Nephron (organoid): Measurements from ENCODE around the gene AP2A1.
"Not testable (repeated sequence)": the region's sequence is repeated elsewhere in the genome, so short reads cannot be mapped to it uniquely, and the experiment has no call there.

ENCODE experiments used
- H3K27ac Mint-ChIP-seq, 3 experiments: 2 replicates each; pipeline ENCODE4 v1.8.0; 2020; ENCODE audit warnings: mixed read lengths in 3 of 3, mild to moderate bottlenecking in 2 of 3, moderate library complexity in 1 of 3
- H3K27me3 Mint-ChIP-seq: 2 replicates; pipeline ENCODE4 v1.8.0; 2021; ENCODE audit warnings: low read depth, mild to moderate bottlenecking, moderate library complexity, mixed read lengths
- H3K36me3 Mint-ChIP-seq: 2 replicates; pipeline ENCODE4 v1.8.0; 2020; ENCODE audit warnings: low read depth, mixed read lengths
- H3K4me1 Mint-ChIP-seq: 2 replicates; pipeline ENCODE4 v1.8.0; 2020; ENCODE audit warnings: mixed read lengths
- H3K4me3 Mint-ChIP-seq, 3 experiments: 2 replicates each; pipeline ENCODE4 v1.8.0; 2020; ENCODE audit warnings: mild to moderate bottlenecking in 3 of 3, mixed read lengths in 3 of 3, moderate library complexity in 2 of 3
- H3K9me3 Mint-ChIP-seq: 2 replicates; pipeline ENCODE4 v1.8.0; 2020; ENCODE audit warnings: mixed read lengths
- CTCF ChIP-seq, 3 experiments: fragments of 200-600 bp; sonication (generic); IDR thresholded peaks; one replicate each; pipeline ENCODE4 v1.5.0; 2021; ENCODE audit warnings: antibody characterized with exemption in 3 of 3; ENCODE audit not compliant: unreplicated experiment in 3 of 3

Gene AP2A1

GRCh38 chr19:49766930-49767299 lies at the start of gene AP2A1:
Gene AP2A1, plus strand, starts transcription at chr19:49767001. Its CDS starts 133 bp downstream, at chr19:49767134.
- TF ChIP-seq CTCF (IDR thresholded peaks at IDR 0.05; ENCODE audit: unreplicated experiment in 3 of 3), result no peak
- Mint-ChIP-seq H3K27ac (peak within 1 kb of the TSS; percentile 92 to 98 (median 98)), H3K27me3 (no peaks in the 10 kb centered on the region), H3K9me3 (no peaks in the 10 kb centered on the region), H3K4me1 (peaks cover 45% of the 10 kb centered on the region), H3K4me3 (peak within 1 kb of the TSS; percentile 92 to 94 (median 93)), H3K36me3 (peaks cover 14% of the 10 kb centered on the region)

GRCh38 chr19:49718511-49718910 lies 48.3 kb upstream of the AP2A1 start:
- no peaks in the 10 kb centered on the region for H3K9me3 Mint-ChIP-seq
- H3K27me3 Mint-ChIP-seq, result no peaks in the 10 kb centered on the region
- peaks cover 4% of the 10 kb centered on the region for H3K36me3 Mint-ChIP-seq
- TF ChIP-seq CTCF (IDR thresholded peaks at IDR 0.05; ENCODE audit: unreplicated experiment in 3 of 3), result no peak
- peak overlapping the region in 2 of 3 experiments; percentile 79 to 93 for H3K27ac Mint-ChIP-seq
- H3K4me3 Mint-ChIP-seq, result peak overlapping the region in 2 of 3 experiments; percentile 41 to 53
- H3K4me1 Mint-ChIP-seq, result peaks cover 20% of the 10 kb centered on the region

GRCh38 chr19:49718991-49719390 lies 47.8 kb upstream of the AP2A1 start:
- Mint-ChIP-seq H3K36me3 (peaks cover 4% of the 10 kb centered on the region), H3K27me3 (no peaks in the 10 kb centered on the region), H3K4me3 (peak overlapping the region; percentile 27 to 63 (median 56)), H3K27ac (peak overlapping the region in 2 of 3 experiments; percentile 79 to 93), H3K9me3 (no peaks in the 10 kb centered on the region), H3K4me1 (peaks cover 16% of the 10 kb centered on the region)
- no peak for TF ChIP-seq CTCF (IDR thresholded peaks at IDR 0.05; ENCODE audit: unreplicated experiment in 3 of 3)

GRCh38 chr19:49719420-49719819 lies 47.4 kb upstream of the AP2A1 start:
- H3K36me3 Mint-ChIP-seq, H3K27me3 Mint-ChIP-seq, H3K9me3 Mint-ChIP-seq: not testable (repeated sequence)
- peaks cover 16% of the 10 kb centered on the region for H3K4me1 Mint-ChIP-seq
- H3K27ac Mint-ChIP-seq, result peak overlapping the region in 2 of 3 experiments; percentile 79 to 93
- H3K4me3 Mint-ChIP-seq, result peak overlapping the region in 1 of 3 experiments; percentile 63

- no peak for TF ChIP-seq CTCF (IDR thresholded peaks at IDR 0.05; ENCODE audit: unreplicated experiment in 3 of 3)
- H3K27me3 Mint-ChIP-seq, result no peaks in the 10 kb centered on the region
Measured at GRCh38 chr19:49727217-49728030, 39.4 kb upstream of the AP2A1 start.

GRCh38 chr19:49730166-49730565 lies 36.6 kb upstream of the AP2A1 start:
- Mint-ChIP-seq H3K9me3 (peaks cover 2% of the 10 kb centered on the region), H3K4me3 (no peak overlapping the region), H3K36me3 (no peaks in the 10 kb centered on the region), H3K4me1 (peaks cover 28% of the 10 kb centered on the region), H3K27me3 (no peaks in the 10 kb centered on the region), H3K27ac (peak overlapping the region in 2 of 3 experiments; percentile 74 to 76)
- no peak for TF ChIP-seq CTCF (IDR thresholded peaks at IDR 0.05; ENCODE audit: unreplicated experiment in 3 of 3)

More at GRCh38 chr19:49727217-49728030, 39.4 kb upstream of the AP2A1 start:
- Mint-ChIP-seq H3K4me3 (peak overlapping the region in 2 of 3 experiments; percentile 62 to 68), H3K9me3 (peaks cover 2% of the 10 kb centered on the region), H3K36me3 (no peaks in the 10 kb centered on the region), H3K27ac (peak overlapping the region; percentile 91 to 100 (median 98)), H3K4me1 (peaks cover 28% of the 10 kb centered on the region)
